K562 (cell line): ENCODE results near the gene GNB2. TPM values are rescaled to one million over a fixed set of nuclear protein-coding genes. Genes with fewer than 3 reads are reported as not detected.
A peak's percentile ranks its signal among the peaks of the same experiment; 100 is the strongest.

ENCODE experiments used
- BRCA1 ChIP-seq, 2 experiments: fragments of 450-650 bp in 1 of 2; sonication (generic) in 1 of 2; formaldehyde crosslinking in 1 of 2; IDR thresholded peaks; 2 replicates each; pipeline versions ENCODE4 v1.5.0 to v1.6.1; 2017 to 2020; ENCODE audit warnings: mild to moderate bottlenecking in 1 of 2, missing genetic modification reagents in 1 of 2
- FIP1L1 ChIP-seq: fragments of 200-400 bp; formaldehyde crosslinking; IDR thresholded peaks from 2 replicates; pipeline ENCODE4 v1.6.1; 2018; ENCODE audit warnings: mild to moderate bottlenecking, low read depth, low read length; ENCODE audit not compliant: poor library complexity, severe bottlenecking
- IFI16 ChIP-seq: fragments of 250-450 bp; sonication (Bioruptor Pico); IDR thresholded peaks from 2 replicates; pipeline ENCODE4 v2.1.2; 2022; ENCODE audit warnings: mild to moderate bottlenecking, inconsistent platforms
- KLF1 ChIP-seq: fragments of 450-650 bp; IDR thresholded peaks from 2 replicates; pipeline ENCODE4 v1.6.1; 2016; ENCODE audit warnings: missing genetic modification characterization, missing compliant biosample characterization
- MCM7 ChIP-seq, 2 experiments: fragments of 450-650 bp; IDR thresholded peaks; 2 replicates each; pipeline ENCODE4 v1.6.1; 2016 to 2018
- MEF2D ChIP-seq: conservative IDR thresholded peaks from 2 replicates; pipeline ENCODE4 v1.6.1; 2016; ENCODE audit warnings: low read depth, missing genetic modification characterization, missing compliant biosample characterization
- POLR2AphosphoS2 ChIP-seq: IDR thresholded peaks from 2 replicates; pipeline ENCODE4 v1.6.1; 2012; ENCODE audit warnings: low read length, improper control_type of control experiment
- SETDB1 ChIP-seq: IDR thresholded peaks from one replicate; pipeline ENCODE4 v1.6.1; 2012; ENCODE audit warnings: low read length, control low read depth, inconsistent platforms
- TFAM ChIP-seq: fragments of 250-450 bp; sonication (Bioruptor Pico); conservative IDR thresholded peaks from 2 replicates; pipeline ENCODE4 v1.5.0; 2021; ENCODE audit warnings: mild to moderate bottlenecking, moderate library complexity
- TRIM28 ChIP-seq: fragments of 450-650 bp; IDR thresholded peaks from 2 replicates; pipeline ENCODE4 v1.6.1; 2017
- U2AF1 ChIP-seq: fragments of 200-400 bp; formaldehyde crosslinking; optimal IDR thresholded peaks from 2 replicates; pipeline ENCODE3; 2017; ENCODE audit warnings: mild to moderate bottlenecking, low read depth, low read length, moderate library complexity
- ZNF133 ChIP-seq: fragments of 250-450 bp; sonication (Bioruptor Pico); IDR thresholded peaks from 2 replicates; pipeline ENCODE4 v1.4.0; 2020; ENCODE audit warnings: mild to moderate bottlenecking
- ZNF24 ChIP-seq: fragments of 450-650 bp; IDR thresholded peaks from 2 replicates; pipeline ENCODE4 v1.6.1; 2016
- polyA plus RNA-seq, 8 experiments: library from polyadenylated mRNA; depleted of rRNA in 4 of 8; stranded (reverse) in 5 of 8; unstranded in 3 of 8; fragments of >200 nt; fragmentation: Nextera tagmentation in 2 of 8; fragmentation: Illumina TruSeq in 1 of 8; extraction: Ambion mirVana in 2 of 8; extraction: Trizol in 1 of 8; gene quantifications; 2 replicates each; pipeline versions ENCODE4 v1.2.1 to v1.2.3, GENCODE V29; 2011 to 2014; ENCODE audit warnings: inconsistent platforms in 1 of 8, missing spikeins in 1 of 8
- total RNA-seq, 7 experiments: library from RNA; depleted of rRNA in 6 of 7; stranded (reverse); fragments of >200 nt in 6 of 7; fragmentation: Illumina TruSeq in 2 of 7; extraction: Trizol in 2 of 7; gene quantifications; 2 replicates each; pipeline versions ENCODE4 v1.2.1 to v1.2.3, GENCODE V29; 2011 to 2021; ENCODE audit warnings: low replicate concordance in 1 of 7
- TF ChIP-seq, protein P1 (sequence below): fragments of 200-400 bp; formaldehyde crosslinking; IDR thresholded peaks from 2 replicates; pipeline ENCODE4 v1.6.1; 2017; ENCODE audit warnings: mild to moderate bottlenecking, low read depth, low read length, moderate library complexity
- TF ChIP-seq, protein P2 (sequence below): fragments of 450-650 bp; formaldehyde crosslinking; IDR thresholded peaks from 2 replicates; pipeline ENCODE4 v1.4.0; 2022; ENCODE audit warnings: missing genetic modification characterization
- TF ChIP-seq, protein P3 (sequence below): sonication (generic); formaldehyde crosslinking; IDR thresholded peaks from 2 replicates; pipeline ENCODE4 v1.8.1; 2023; ENCODE audit warnings: mild to moderate bottlenecking, missing genetic modification reagents
- TF ChIP-seq, protein P4 (sequence below): sonication (generic); formaldehyde crosslinking; IDR thresholded peaks from 2 replicates; pipeline ENCODE4 v1.8.1; 2022; ENCODE audit warnings: missing genetic modification reagents
- TF ChIP-seq, protein P5 (sequence below): sonication (generic); formaldehyde crosslinking; IDR thresholded peaks from 2 replicates; pipeline ENCODE4 v1.8.0; 2022; ENCODE audit warnings: mild to moderate bottlenecking, missing genetic modification reagents
- TF ChIP-seq, protein P6 (sequence below): IDR thresholded peaks from 2 replicates; pipeline ENCODE4 v1.6.1; 2011; ENCODE audit warnings: borderline replicate concordance, low read depth, mild to moderate bottlenecking, moderate library complexity, low read length; ENCODE audit not compliant: insufficient read depth, poor library complexity, severe bottlenecking

GNB2 gene
- total and polyA plus RNA-seq, 9 of the 15 experiments (the other 6 are each of a cell fraction or from before 2014, with no cell fraction given): 0.65 to 320 (median 104) TPM

DNA sequence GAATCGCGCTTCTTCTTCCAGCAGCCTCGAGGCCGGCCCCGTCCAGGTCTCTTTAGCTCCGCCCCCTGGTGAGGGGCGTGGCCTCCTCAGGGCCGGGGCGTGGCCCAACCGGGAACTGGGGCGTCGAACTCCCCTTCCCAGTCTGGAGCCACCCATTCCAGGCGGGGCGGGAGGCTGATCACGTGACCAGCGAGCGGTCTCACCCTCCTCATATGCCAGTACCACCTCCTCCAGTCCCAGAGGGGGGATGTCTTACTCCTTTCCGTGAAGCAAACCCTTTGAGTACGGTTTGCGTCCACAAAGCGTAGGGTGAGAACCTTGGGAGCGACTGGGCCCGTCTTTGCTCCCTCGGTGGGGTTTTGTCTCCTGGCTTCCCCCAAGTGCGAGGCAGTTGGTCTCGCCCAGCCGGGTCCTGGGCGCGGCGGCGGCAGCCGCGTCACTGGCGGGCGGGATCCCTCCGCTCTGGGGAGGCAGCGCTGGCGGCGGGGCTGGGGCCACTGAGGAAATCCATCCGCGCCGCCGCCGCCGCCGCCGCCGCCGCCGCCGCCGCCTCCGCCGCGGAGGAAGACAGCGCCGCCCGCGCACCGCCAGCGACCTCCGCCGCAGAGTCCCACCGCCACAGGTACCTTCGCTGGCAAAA, at the start of gene GNB2 (continued):
- TF ChIP-seq, protein P1, sequence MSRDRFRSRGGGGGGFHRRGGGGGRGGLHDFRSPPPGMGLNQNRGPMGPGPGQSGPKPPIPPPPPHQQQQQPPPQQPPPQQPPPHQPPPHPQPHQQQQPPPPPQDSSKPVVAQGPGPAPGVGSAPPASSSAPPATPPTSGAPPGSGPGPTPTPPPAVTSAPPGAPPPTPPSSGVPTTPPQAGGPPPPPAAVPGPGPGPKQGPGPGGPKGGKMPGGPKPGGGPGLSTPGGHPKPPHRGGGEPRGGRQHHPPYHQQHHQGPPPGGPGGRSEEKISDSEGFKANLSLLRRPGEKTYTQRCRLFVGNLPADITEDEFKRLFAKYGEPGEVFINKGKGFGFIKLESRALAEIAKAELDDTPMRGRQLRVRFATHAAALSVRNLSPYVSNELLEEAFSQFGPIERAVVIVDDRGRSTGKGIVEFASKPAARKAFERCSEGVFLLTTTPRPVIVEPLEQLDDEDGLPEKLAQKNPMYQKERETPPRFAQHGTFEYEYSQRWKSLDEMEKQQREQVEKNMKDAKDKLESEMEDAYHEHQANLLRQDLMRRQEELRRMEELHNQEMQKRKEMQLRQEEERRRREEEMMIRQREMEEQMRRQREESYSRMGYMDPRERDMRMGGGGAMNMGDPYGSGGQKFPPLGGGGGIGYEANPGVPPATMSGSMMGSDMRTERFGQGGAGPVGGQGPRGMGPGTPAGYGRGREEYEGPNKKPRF: no peak
- no peak for TF ChIP-seq MCM7 (IDR thresholded peaks at IDR 0.05)
- TF ChIP-seq KLF1: peak; percentile 88
- TF ChIP-seq, protein P2, sequence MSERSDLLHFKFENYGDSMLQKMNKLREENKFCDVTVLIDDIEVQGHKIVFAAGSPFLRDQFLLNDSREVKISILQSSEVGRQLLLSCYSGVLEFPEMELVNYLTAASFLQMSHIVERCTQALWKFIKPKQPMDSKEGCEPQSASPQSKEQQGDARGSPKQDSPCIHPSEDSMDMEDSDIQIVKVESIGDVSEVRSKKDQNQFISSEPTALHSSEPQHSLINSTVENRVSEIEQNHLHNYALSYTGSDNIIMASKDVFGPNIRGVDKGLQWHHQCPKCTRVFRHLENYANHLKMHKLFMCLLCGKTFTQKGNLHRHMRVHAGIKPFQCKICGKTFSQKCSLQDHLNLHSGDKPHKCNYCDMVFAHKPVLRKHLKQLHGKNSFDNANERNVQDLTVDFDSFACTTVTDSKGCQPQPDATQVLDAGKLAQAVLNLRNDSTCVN (CRISPR knock-in tag): no peak
- TF ChIP-seq, protein P3, sequence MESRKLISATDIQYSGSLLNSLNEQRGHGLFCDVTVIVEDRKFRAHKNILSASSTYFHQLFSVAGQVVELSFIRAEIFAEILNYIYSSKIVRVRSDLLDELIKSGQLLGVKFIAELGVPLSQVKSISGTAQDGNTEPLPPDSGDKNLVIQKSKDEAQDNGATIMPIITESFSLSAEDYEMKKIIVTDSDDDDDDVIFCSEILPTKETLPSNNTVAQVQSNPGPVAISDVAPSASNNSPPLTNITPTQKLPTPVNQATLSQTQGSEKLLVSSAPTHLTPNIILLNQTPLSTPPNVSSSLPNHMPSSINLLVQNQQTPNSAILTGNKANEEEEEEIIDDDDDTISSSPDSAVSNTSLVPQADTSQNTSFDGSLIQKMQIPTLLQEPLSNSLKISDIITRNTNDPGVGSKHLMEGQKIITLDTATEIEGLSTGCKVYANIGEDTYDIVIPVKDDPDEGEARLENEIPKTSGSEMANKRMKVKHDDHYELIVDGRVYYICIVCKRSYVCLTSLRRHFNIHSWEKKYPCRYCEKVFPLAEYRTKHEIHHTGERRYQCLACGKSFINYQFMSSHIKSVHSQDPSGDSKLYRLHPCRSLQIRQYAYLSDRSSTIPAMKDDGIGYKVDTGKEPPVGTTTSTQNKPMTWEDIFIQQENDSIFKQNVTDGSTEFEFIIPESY (CRISPR knock-in tag): peak; percentile 93
- TF ChIP-seq, protein P4, sequence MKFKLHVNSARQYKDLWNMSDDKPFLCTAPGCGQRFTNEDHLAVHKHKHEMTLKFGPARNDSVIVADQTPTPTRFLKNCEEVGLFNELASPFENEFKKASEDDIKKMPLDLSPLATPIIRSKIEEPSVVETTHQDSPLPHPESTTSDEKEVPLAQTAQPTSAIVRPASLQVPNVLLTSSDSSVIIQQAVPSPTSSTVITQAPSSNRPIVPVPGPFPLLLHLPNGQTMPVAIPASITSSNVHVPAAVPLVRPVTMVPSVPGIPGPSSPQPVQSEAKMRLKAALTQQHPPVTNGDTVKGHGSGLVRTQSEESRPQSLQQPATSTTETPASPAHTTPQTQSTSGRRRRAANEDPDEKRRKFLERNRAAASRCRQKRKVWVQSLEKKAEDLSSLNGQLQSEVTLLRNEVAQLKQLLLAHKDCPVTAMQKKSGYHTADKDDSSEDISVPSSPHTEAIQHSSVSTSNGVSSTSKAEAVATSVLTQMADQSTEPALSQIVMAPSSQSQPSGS: no peak
- TF ChIP-seq SETDB1: no peak
- peak; percentile 98 for TF ChIP-seq FIP1L1
- TF ChIP-seq ZNF133 (CRISPR knock-in tag): no peak
- no peak for TF ChIP-seq BRCA1 (IDR thresholded peaks at IDR 0.05)
- TF ChIP-seq BRCA1 (CRISPR knock-in tag; IDR thresholded peaks at IDR 0.05): no peak
- TF ChIP-seq ZNF24: peak; percentile 55; the same call in 1 of the 2 replicates
- TF ChIP-seq, protein P5, sequence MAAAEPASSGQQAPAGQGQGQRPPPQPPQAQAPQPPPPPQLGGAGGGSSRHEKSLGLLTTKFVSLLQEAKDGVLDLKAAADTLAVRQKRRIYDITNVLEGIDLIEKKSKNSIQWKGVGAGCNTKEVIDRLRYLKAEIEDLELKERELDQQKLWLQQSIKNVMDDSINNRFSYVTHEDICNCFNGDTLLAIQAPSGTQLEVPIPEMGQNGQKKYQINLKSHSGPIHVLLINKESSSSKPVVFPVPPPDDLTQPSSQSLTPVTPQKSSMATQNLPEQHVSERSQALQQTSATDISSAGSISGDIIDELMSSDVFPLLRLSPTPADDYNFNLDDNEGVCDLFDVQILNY: no peak
- TF ChIP-seq, protein P6, sequence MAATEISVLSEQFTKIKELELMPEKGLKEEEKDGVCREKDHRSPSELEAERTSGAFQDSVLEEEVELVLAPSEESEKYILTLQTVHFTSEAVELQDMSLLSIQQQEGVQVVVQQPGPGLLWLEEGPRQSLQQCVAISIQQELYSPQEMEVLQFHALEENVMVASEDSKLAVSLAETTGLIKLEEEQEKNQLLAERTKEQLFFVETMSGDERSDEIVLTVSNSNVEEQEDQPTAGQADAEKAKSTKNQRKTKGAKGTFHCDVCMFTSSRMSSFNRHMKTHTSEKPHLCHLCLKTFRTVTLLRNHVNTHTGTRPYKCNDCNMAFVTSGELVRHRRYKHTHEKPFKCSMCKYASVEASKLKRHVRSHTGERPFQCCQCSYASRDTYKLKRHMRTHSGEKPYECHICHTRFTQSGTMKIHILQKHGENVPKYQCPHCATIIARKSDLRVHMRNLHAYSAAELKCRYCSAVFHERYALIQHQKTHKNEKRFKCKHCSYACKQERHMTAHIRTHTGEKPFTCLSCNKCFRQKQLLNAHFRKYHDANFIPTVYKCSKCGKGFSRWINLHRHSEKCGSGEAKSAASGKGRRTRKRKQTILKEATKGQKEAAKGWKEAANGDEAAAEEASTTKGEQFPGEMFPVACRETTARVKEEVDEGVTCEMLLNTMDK: peak; percentile 1
- no peak for TF ChIP-seq POLR2AphosphoS2
- peak; percentile 68; the same call in 1 of the 2 replicates for TF ChIP-seq MEF2D
- peak; percentile 75 for TF ChIP-seq TRIM28
- no peak for TF ChIP-seq U2AF1
- no peak for TF ChIP-seq IFI16 (CRISPR knock-in tag)
- no peak for TF ChIP-seq TFAM (CRISPR knock-in tag)
